Breast epithelium (tissue), 4 donors: Measurements from ENCODE around the gene CIAPIN1. TPM values are rescaled to one million over a fixed set of nuclear protein-coding genes. Genes with fewer than 3 reads are reported as not detected.

Experiments
- DNase-seq, 2 donors: peaks; one replicate each; pipeline ENCODE4 v3.0.0-alpha.2; 2019; ENCODE audit warnings: low spot score in 2 of 2
- H3K27ac ChIP-seq, 2 donors: fragments of 200-600 bp; sonication (generic) in 1 of 2; one replicate each; pipeline ENCODE4 v1.5.1; 2016 to 2019; ENCODE audit warnings: mild to moderate bottlenecking in 1 of 2
- H3K27me3 ChIP-seq, 2 donors: fragments of 200-600 bp; sonication (generic) in 1 of 2; one replicate each; pipeline versions ENCODE4 v1.5.1 to v1.6.0; 2017 to 2019; ENCODE audit warnings: control low read depth in 1 of 2, mild to moderate bottlenecking in 1 of 2
- H3K36me3 ChIP-seq: fragments of 200-600 bp; one replicate; pipeline ENCODE4 v1.5.1; 2019
- H3K4me1 ChIP-seq, 2 donors: fragments of 200-600 bp; sonication (generic); one replicate each; pipeline ENCODE4 v1.5.1; 2016 to 2019; ENCODE audit warnings: control low read depth in 1 of 2
- H3K4me3 ChIP-seq, 3 donors: fragments of 200-600 bp; sonication (generic); 1 replicate in 2 of 3; 2 replicates in 1 of 3; pipeline ENCODE4 v1.5.1; 2016 to 2019; ENCODE audit warnings: mild to moderate bottlenecking in 3 of 3, moderate library complexity in 2 of 3
- H3K9me3 ChIP-seq, 2 donors: fragments of 200-600 bp; sonication (generic) in 1 of 2; one replicate each; pipeline ENCODE4 v1.5.1; 2016 to 2019; ENCODE audit warnings: control low read depth in 1 of 2
- POLR2A ChIP-seq: fragments of 450-650 bp; IDR thresholded peaks from one replicate; pipeline ENCODE4 v1.6.1; 2016; ENCODE audit warnings: antibody characterized with exemption, mild to moderate bottlenecking, moderate library complexity
- POLR2AphosphoS5 ChIP-seq, 3 donors: sonication (generic); formaldehyde crosslinking; IDR thresholded peaks; one replicate each; pipeline ENCODE4 v1.6.1; 2017; ENCODE audit warnings: antibody characterized with exemption in 3 of 3
- intact Hi-C: fragments of 100-400 bp; cut with DNase I; formaldehyde crosslinking; loops from one replicate; pipeline ENCODE4 v1.15.1; 2023; ENCODE audit warnings: low total_unique reads
- total RNA-seq, 3 donors: library from RNA; depleted of rRNA; stranded (reverse); fragments of >200 nt; gene quantifications; one replicate each; pipeline ENCODE4 v1.1.0, GENCODE V29; 2016
- TF ChIP-seq, protein P1 (sequence below), 3 donors: fragments of 450-650 bp; IDR thresholded peaks; one replicate each; pipeline ENCODE4 v1.5.1; 2016 to 2017; ENCODE audit warnings: antibody characterized with exemption in 3 of 3, mild to moderate bottlenecking in 3 of 3, moderate library complexity in 3 of 3

CIAPIN1 gene
- total RNA-seq, 3 donors from 2014 or later = 23.4 to 33.2 (median 28.8) TPM

- no peak for TF ChIP-seq POLR2AphosphoS5 (IDR thresholded peaks at IDR 0.05)
- no peak for TF ChIP-seq POLR2A
- TF ChIP-seq, protein P1, sequence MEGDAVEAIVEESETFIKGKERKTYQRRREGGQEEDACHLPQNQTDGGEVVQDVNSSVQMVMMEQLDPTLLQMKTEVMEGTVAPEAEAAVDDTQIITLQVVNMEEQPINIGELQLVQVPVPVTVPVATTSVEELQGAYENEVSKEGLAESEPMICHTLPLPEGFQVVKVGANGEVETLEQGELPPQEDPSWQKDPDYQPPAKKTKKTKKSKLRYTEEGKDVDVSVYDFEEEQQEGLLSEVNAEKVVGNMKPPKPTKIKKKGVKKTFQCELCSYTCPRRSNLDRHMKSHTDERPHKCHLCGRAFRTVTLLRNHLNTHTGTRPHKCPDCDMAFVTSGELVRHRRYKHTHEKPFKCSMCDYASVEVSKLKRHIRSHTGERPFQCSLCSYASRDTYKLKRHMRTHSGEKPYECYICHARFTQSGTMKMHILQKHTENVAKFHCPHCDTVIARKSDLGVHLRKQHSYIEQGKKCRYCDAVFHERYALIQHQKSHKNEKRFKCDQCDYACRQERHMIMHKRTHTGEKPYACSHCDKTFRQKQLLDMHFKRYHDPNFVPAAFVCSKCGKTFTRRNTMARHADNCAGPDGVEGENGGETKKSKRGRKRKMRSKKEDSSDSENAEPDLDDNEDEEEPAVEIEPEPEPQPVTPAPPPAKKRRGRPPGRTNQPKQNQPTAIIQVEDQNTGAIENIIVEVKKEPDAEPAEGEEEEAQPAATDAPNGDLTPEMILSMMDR (IDR thresholded peaks at IDR 0.05) = no peak
- peak in 1 of 2 donors; percentile 38 for DNase-seq
- Histone ChIP-seq H3K27me3 (no peaks in the 10 kb centered on the region), H3K36me3 (no peaks in the 10 kb centered on the region), H3K4me3 (no peak overlapping the region), H3K9me3 (no peaks in the 10 kb centered on the region), H3K4me1 (peaks cover 0 to 24% of the 10 kb centered on the region in 2 donors), H3K27ac (no peak overlapping the region)
- intact Hi-C loops = no loop called here
Observed at GRCh38 chr16:57482845-57483545, 35.8 kb upstream of the CIAPIN1 start.

GRCh38 chr16:57481421-57481820 lies 34.2 kb upstream of the CIAPIN1 start:
- DNase-seq = peak in 1 of 2 donors; percentile 9
- intact Hi-C loops = no loop called here

DNA sequence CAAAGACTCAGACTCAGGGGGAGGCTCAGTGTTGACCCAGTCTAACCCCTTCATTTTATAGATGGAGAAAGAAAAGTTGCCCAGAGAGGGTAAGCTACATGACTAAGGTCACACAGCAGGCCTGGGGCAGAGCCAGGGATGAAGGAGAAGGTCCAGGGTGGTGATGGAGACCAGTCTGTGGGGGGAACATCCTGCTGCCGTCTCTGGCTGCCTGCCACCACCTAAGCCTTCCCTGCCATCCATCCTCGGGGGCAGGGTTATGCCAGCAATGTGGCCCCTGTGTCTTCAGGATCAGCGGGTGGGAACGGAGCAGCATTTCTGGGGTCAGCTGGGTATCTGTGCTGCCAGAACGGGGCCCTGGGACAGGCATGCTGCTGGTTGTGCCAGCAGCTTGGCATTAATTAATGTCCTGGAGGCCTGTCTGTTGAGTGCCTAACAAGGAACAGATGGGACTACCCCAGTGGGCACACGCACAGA lies 33.6 kb upstream of the CIAPIN1 start:
- Histone ChIP-seq H3K27me3 (no peaks in the 10 kb centered on the region), H3K4me1 (peaks cover 0 to 18% of the 10 kb centered on the region in 2 donors), H3K27ac (peak overlapping the region in 1 of 2 donors; percentile 70), H3K9me3 (no peaks in the 10 kb centered on the region), H3K4me3 (no peak overlapping the region), H3K36me3 (no peaks in the 10 kb centered on the region)
- TF ChIP-seq POLR2AphosphoS5 (IDR thresholded peaks at IDR 0.05) = no peak
- TF ChIP-seq POLR2A = no peak
- TF ChIP-seq, protein P1 (IDR thresholded peaks at IDR 0.05) = no peak
- intact Hi-C loops = no loop called here
- DNase-seq = peak in 1 of 2 donors; percentile 30

More at GRCh38 chr16:57481421-57481820, 34.2 kb upstream of the CIAPIN1 start:
- Histone ChIP-seq H3K4me3 (no peak overlapping the region), H3K9me3 (no peaks in the 10 kb centered on the region), H3K27me3 (no peaks in the 10 kb centered on the region), H3K36me3 (no peaks in the 10 kb centered on the region), H3K27ac (peak overlapping the region in 1 of 2 donors; percentile 23), H3K4me1 (peaks cover 0 to 18% of the 10 kb centered on the region in 2 donors)
- no peak for TF ChIP-seq POLR2AphosphoS5 (IDR thresholded peaks at IDR 0.05)

DNA sequence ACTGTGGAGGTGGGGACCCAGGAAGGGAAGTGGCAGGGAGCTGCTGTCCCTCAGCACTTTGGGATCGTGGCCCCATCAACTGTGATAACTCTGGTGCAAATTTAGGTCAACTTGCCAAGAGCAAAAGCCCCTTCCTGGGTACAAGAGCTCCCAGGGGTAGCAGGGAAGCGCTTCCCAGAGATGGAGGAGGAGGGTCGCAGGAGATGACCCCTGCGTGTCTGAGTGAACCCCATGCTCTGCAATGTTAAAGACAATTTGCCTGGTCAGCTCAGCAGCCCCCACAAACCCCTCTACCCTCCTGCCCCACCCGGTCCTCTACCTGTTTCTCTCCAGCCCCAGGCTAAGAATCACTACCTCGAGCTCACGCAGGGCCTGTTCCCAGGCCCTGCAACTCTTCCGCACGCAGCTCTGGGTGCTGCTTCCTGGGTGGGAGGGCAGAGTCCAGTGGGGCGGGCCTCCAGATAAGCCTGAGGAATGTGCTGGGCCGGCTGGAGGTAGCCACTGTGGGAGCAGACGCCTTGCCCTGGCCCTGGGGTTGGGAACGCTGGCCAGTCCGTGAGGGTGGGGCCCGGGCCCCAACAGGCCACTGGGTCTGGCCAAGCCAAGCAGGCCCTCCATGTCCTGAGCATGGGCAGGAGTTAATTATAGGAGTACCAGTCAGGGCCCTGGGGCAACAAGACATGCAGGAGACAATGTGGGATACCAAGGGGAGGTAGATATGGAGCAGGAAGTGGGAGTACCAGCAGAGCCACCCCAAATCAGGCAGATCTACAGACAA lies 33.0 kb upstream of the CIAPIN1 start:
- H3K9me3 ChIP-seq = no peaks in the 10 kb centered on the region
- intact Hi-C loops = no loop called here
- no peaks in the 10 kb centered on the region for H3K36me3 ChIP-seq
- peak overlapping the region in 1 of 2 donors; percentile 70 for H3K27ac ChIP-seq
- H3K27me3 ChIP-seq = no peaks in the 10 kb centered on the region
- peak overlapping the region; percentile 44 to 68 (median 47) for H3K4me3 ChIP-seq
- peak in 1 of 2 donors; percentile 45 for DNase-seq
- TF ChIP-seq POLR2AphosphoS5 (IDR thresholded peaks at IDR 0.05) = no peak
- TF ChIP-seq, protein P1 (IDR thresholded peaks at IDR 0.05) = no peak
- TF ChIP-seq POLR2A = no peak
- H3K4me1 ChIP-seq = peaks cover 0 to 18% of the 10 kb centered on the region in 2 donors

- Histone ChIP-seq H3K36me3 (no peaks in the 10 kb centered on the region), H3K4me3 (peak overlapping the region; percentile 44 to 68 (median 47)), H3K27me3 (no peaks in the 10 kb centered on the region), H3K9me3 (no peaks in the 10 kb centered on the region), H3K27ac (peak overlapping the region; percentile 12 to 70), H3K4me1 (peaks cover 0 to 18% of the 10 kb centered on the region in 2 donors)
- TF ChIP-seq POLR2AphosphoS5 (IDR thresholded peaks at IDR 0.05) (no peak), POLR2A (no peak)
- TF ChIP-seq, protein P1 (IDR thresholded peaks at IDR 0.05) = no peak
- peak in 1 of 2 donors; percentile 51 for DNase-seq
- intact Hi-C loops = no loop called here
Observed at GRCh38 chr16:57479205-57479975, 32.2 kb upstream of the CIAPIN1 start.
